B cell (primary cell): Measurements from ENCODE around the gene ANKS1B. TPM values are rescaled to one million over a fixed set of nuclear protein-coding genes. Genes with fewer than 3 reads are reported as not detected.

Source experiments
- ATAC-seq: fragments of 200-7000 bp; cut with Tn5 transposase; one replicate; pipeline ENCODE4 v1.10.0; 2021; ENCODE audit warnings: low read depth, mild to moderate bottlenecking, moderate number of reproducible peaks, moderate library complexity
- CTCF ChIA-PET: fragments of 350-600 bp; sonication (Branson Sonifier 250); formaldehyde crosslinking; loops from one replicate; lab custom pipeline; 2021; ENCODE audit warnings: antibody characterized with exemption, inconsistent platforms; lab: Charles Lee
- POLR2A ChIA-PET: fragments of 350-600 bp; sonication (Branson Sonifier 250); formaldehyde crosslinking; loops from one replicate; lab custom pipeline; 2021; ENCODE audit warnings: antibody characterized with exemption; lab: Charles Lee
- DNase-seq: peaks from one replicate; pipeline ENCODE4 v3.0.0; 2013
- H2AFZ ChIP-seq: 2 replicates; pipeline ENCODE4 v1.6.1; 2012; ENCODE audit warnings: mild to moderate bottlenecking, low read depth, low read length; ENCODE audit not compliant: insufficient read depth, poor library complexity, severe bottlenecking
- H3K27ac ChIP-seq, 2 donors: 1 replicate in 1 of 2; 2 replicates in 1 of 2; pipeline ENCODE4 v1.5.1; 2012 to 2013; ENCODE audit warnings: low read length in 2 of 2, mild to moderate bottlenecking in 2 of 2, moderate library complexity in 1 of 2
- H3K27me3 ChIP-seq, 4 experiments: fragments of 200-600 bp in 1 of 4; sonication (generic) in 1 of 4; replicated peaks in 1 of 4; 1 replicate in 2 of 4; 2 replicates in 2 of 4; pipeline versions ENCODE4 v1.6.1 to v1.7.0; 2013 to 2016; ENCODE audit warnings: low read length in 3 of 4, mild to moderate bottlenecking in 2 of 4, mixed read lengths in 1 of 4, moderate library complexity in 1 of 4; ENCODE audit not compliant: insufficient read depth in 4 of 4, control insufficient read depth in 3 of 4; ENCODE audit errors: control extremely low read depth in 1 of 4
- H3K36me3 ChIP-seq, 2 experiments: replicated peaks in 1 of 2; 1 replicate in 1 of 2; 2 replicates in 1 of 2; pipeline versions ENCODE4 v1.6.1 to v1.7.1; 2013; ENCODE audit warnings: low read length in 1 of 2; ENCODE audit not compliant: insufficient read depth in 2 of 2, control insufficient read depth in 1 of 2; ENCODE audit errors: control extremely low read depth in 1 of 2, extremely low read depth in 1 of 2
- H3K4me1 ChIP-seq, 2 donors: fragments of 200-600 bp in 1 of 2; sonication (generic) in 1 of 2; 1 replicate in 1 of 2; 2 replicates in 1 of 2; pipeline versions ENCODE4 v1.5.1 to v1.6.1; 2013 to 2017; ENCODE audit warnings: low read length in 2 of 2; ENCODE audit not compliant: control insufficient read depth in 2 of 2, insufficient read depth in 2 of 2
- H3K4me2 ChIP-seq: replicated peaks from 2 replicates; pipeline ENCODE3; 2012; ENCODE audit warnings: mild to moderate bottlenecking, low read depth, low read length; ENCODE audit not compliant: poor library complexity, severe bottlenecking
- H3K4me3 ChIP-seq, 5 experiments: fragments of 200-600 bp in 1 of 5; sonication (generic) in 1 of 5; 1 replicate in 3 of 5; 2 replicates in 2 of 5; pipeline versions ENCODE4 v1.5.1 to v1.7.0; 2011 to 2016; ENCODE audit warnings: low read length in 4 of 5, mild to moderate bottlenecking in 4 of 5, low read depth in 2 of 5, control low read depth in 1 of 5, moderate library complexity in 1 of 5; ENCODE audit not compliant: insufficient read depth in 1 of 5; ENCODE audit errors: control extremely low read depth in 1 of 5, extremely low read depth in 1 of 5
- H3K79me2 ChIP-seq: fragments of 200-600 bp; sonication (generic); one replicate; pipeline ENCODE4 v1.6.0; 2016; ENCODE audit warnings: low read length; ENCODE audit not compliant: control insufficient read depth, insufficient read depth
- H3K9ac ChIP-seq: fragments of 200-600 bp; sonication (generic); 2 replicates; pipeline ENCODE4 v1.6.1; 2017; ENCODE audit warnings: mild to moderate bottlenecking, low read length, moderate library complexity
- H3K9me3 ChIP-seq, 3 donors: one replicate each; pipeline versions ENCODE4 v1.6.1 to v1.7.1; 2013; ENCODE audit warnings: low read length in 2 of 3; ENCODE audit not compliant: control insufficient read depth in 2 of 3, insufficient read depth in 1 of 3; ENCODE audit errors: control extremely low read depth in 1 of 3
- H4K20me1 ChIP-seq: 2 replicates; pipeline ENCODE4 v1.6.0; 2012; ENCODE audit warnings: mild to moderate bottlenecking, low read length; ENCODE audit not compliant: insufficient read depth, control insufficient read depth, poor library complexity, severe bottlenecking
- H3K27ac Mint-ChIP-seq: one replicate; pipeline ENCODE4 v1.8.0; 2021; ENCODE audit warnings: mixed read lengths
- H3K27me3 Mint-ChIP-seq: one replicate; pipeline ENCODE4 v1.8.0; 2021; ENCODE audit warnings: mixed read lengths
- H3K4me1 Mint-ChIP-seq: one replicate; pipeline ENCODE4 v1.8.0; 2021; ENCODE audit warnings: mixed read lengths
- H3K4me3 Mint-ChIP-seq: one replicate; pipeline ENCODE4 v1.8.0; 2021; ENCODE audit warnings: mixed read lengths
- H3K9me3 Mint-ChIP-seq: one replicate; pipeline ENCODE4 v1.8.0; 2022; ENCODE audit warnings: mixed read lengths; ENCODE audit not compliant: insufficient read depth
- CTCF ChIP-seq: fragments of 200-600 bp; IDR thresholded peaks from one replicate; pipeline ENCODE4 v1.8.0; 2022; ENCODE audit warnings: antibody characterized with exemption, mild to moderate bottlenecking
- EZH2 ChIP-seq: IDR thresholded peaks from 2 replicates; pipeline ENCODE4 v1.6.1; 2012; ENCODE audit warnings: borderline replicate concordance, low read depth, mild to moderate bottlenecking, moderate library complexity, low read length; ENCODE audit not compliant: insufficient read depth, poor library complexity, severe bottlenecking
- WGBS: methylation state at CpG from one replicate; pipeline ENCODE4 v1.1.5; 2013; ENCODE audit warnings: missing lambda C conversion rate; ENCODE audit not compliant: insufficient coverage; 5-methylcytosine and 5-hydroxymethylcytosine counted together
- intact Hi-C: fragments of 100-400 bp; cut with micrococcal nuclease; formaldehyde crosslinking; loops from one replicate; pipeline ENCODE4 v1.10.0; 2022
- polyA plus RNA-seq: library from polyadenylated mRNA; depleted of rRNA; stranded (reverse); fragments of >200 nt; gene quantifications from 2 replicates; pipeline ENCODE4 v1.2.3, GENCODE V29; 2012
- total RNA-seq, 2 donors: library from RNA; stranded (reverse); fragments of 120-200 nt in 1 of 2; gene quantifications; 1 replicate in 1 of 2; 2 replicates in 1 of 2; pipeline versions ENCODE4 v1.2.3 to v1.2.4, GENCODE V29; 2013 to 2022

Gene ANKS1B
- total and polyA plus RNA-seq, 2 donors (not counting 1 experiment from before 2014, with no cell fraction given), result not detected

GRCh38 chr12:99706736-99707473 lies 277.8 kb downstream of the ANKS1B start:
- Mint-ChIP-seq H3K4me1 (no peaks in the 10 kb centered on the region), H3K9me3 (peaks cover 3% of the 10 kb centered on the region), H3K4me3 (no peak overlapping the region), H3K27me3 (no peaks in the 10 kb centered on the region), H3K27ac (no peak overlapping the region)
- 88% methylated on average over 4 of the region's 6 CpGs for WGBS
- Histone ChIP-seq H4K20me1 (no peaks in the 10 kb centered on the region), H3K27ac (no peak overlapping the region), H3K27me3 (no peaks in the 10 kb centered on the region), H3K4me1 (no peaks in the 10 kb centered on the region), H3K4me2 (no peak overlapping the region), H3K9me3 (no peaks in the 10 kb centered on the region), H3K4me3 (no peak overlapping the region), H3K9ac (no peak overlapping the region), H3K36me3 (no peaks in the 10 kb centered on the region), H3K79me2 (no peaks in the 10 kb centered on the region), H2AFZ (no peak overlapping the region)
- ChIA-PET POLR2A (no interaction called here), CTCF (no interaction called here)
- ATAC-seq (no peak), DNase-seq (no peak)
- TF ChIP-seq EZH2, result no peak
- TF ChIP-seq CTCF, result no peak
- intact Hi-C loops, result no loop called here

DNA sequence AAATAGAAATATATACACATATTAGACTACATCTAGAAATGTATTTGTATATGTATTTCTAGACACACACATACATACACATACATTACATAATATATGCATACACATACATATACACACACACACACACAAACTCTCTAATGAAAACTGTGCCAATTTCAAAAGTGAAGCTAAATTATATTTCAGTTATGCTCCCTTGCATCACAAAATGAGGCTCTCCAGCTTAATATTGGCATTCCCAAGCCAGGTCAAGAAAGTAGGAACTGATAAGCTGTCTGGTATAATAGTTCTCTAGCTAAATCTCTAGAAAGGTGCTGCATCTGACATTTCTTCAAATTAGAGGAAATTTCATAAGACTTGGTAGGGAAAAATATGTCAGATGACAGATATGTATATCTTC lies 280.3 kb downstream of the ANKS1B start:
- no peaks in the 10 kb centered on the region for H4K20me1 ChIP-seq
- intact Hi-C loops, result no loop called here
- no peaks in the 10 kb centered on the region for H3K27me3 ChIP-seq
- H3K79me2 ChIP-seq, result no peaks in the 10 kb centered on the region
- no peak for TF ChIP-seq CTCF
- no peak for TF ChIP-seq EZH2
- no peaks in the 10 kb centered on the region for H3K9me3 ChIP-seq
- ATAC-seq (no peak), DNase-seq (no peak)
- Mint-ChIP-seq H3K9me3 (peaks cover 3% of the 10 kb centered on the region), H3K27me3 (no peaks in the 10 kb centered on the region), H3K27ac (no peak overlapping the region), H3K4me3 (no peak overlapping the region), H3K4me1 (no peaks in the 10 kb centered on the region)
- no peak overlapping the region for H3K4me2 ChIP-seq
- ChIA-PET CTCF (no interaction called here), POLR2A (no interaction called here)
- no peaks in the 10 kb centered on the region for H3K4me1 ChIP-seq
- no peak overlapping the region for H2AFZ ChIP-seq
- H3K36me3 ChIP-seq, result no peaks in the 10 kb centered on the region
- H3K4me3 ChIP-seq, result no peak overlapping the region
- no peak overlapping the region for H3K9ac ChIP-seq
- no peak overlapping the region for H3K27ac ChIP-seq
